Natural killer cell treated with Interleukin-12 subunit alpha and Interleukin-12 subunit beta and Interleukin-15 and Interleukin-18, amount 100 ng/mL, for 72 hours (primary cell): ENCODE results near the gene SLC12A3. TPM values are rescaled to one million over a fixed set of nuclear protein-coding genes. Genes with fewer than 3 reads are reported as not detected.
A peak's percentile ranks its signal among the peaks of the same experiment; 100 is the strongest.
"Not testable (repeated sequence)": the region's sequence is repeated elsewhere in the genome, so short reads cannot be mapped to it uniquely, and the experiment has no call there.

Experiments
- ATAC-seq, 2 donors: fragments of 150-1000 bp; cut with Tn5 transposase in 1 of 2; sonication (Bioruptor Pico), chemical (Tn5 transposase) in 1 of 2; 2 replicates each; pipeline ENCODE4 v1.10.0; 2021
- DNase-seq: peaks from one replicate; pipeline ENCODE4 v3.0.0; 2022; ENCODE audit warnings: low spot score
- H3K27ac Mint-ChIP-seq, 2 donors: 1 replicate in 1 of 2; 2 replicates in 1 of 2; pipeline ENCODE4 v1.8.0; 2022; ENCODE audit warnings: mixed read lengths in 2 of 2, mild to moderate bottlenecking in 1 of 2, moderate library complexity in 1 of 2
- H3K27me3 Mint-ChIP-seq, 2 donors: 1 replicate in 1 of 2; 2 replicates in 1 of 2; pipeline ENCODE4 v1.8.0; 2022; ENCODE audit warnings: mixed read lengths in 2 of 2
- H3K36me3 Mint-ChIP-seq: one replicate; pipeline ENCODE4 v1.8.0; 2022; ENCODE audit warnings: mixed read lengths
- H3K4me1 Mint-ChIP-seq, 2 donors: 1 replicate in 1 of 2; 2 replicates in 1 of 2; pipeline ENCODE4 v1.8.0; 2022; ENCODE audit warnings: low read depth in 2 of 2, mixed read lengths in 2 of 2, mild to moderate bottlenecking in 1 of 2
- H3K4me3 Mint-ChIP-seq: one replicate; pipeline ENCODE4 v1.8.0; 2022; ENCODE audit warnings: mixed read lengths
- H3K9me3 Mint-ChIP-seq: 2 replicates; pipeline ENCODE4 v1.8.0; 2022; ENCODE audit warnings: mixed read lengths
- total RNA-seq, 2 donors: library from RNA; stranded (reverse); gene quantifications; one replicate each; pipeline ENCODE4 v1.2.3, GENCODE V29; 2022

Gene SLC12A3
- total RNA-seq, 2 donors from 2014 or later = not detected

GRCh38 chr16:56855201-56855600 lies 9.8 kb upstream of the SLC12A3 start:
- Mint-ChIP-seq H3K27ac (no peak overlapping the region), H3K4me3 (no peak overlapping the region), H3K9me3 (no peaks in the 10 kb centered on the region), H3K4me1 (peaks cover 9 to 14% of the 10 kb centered on the region in 2 donors), H3K36me3 (no peaks in the 10 kb centered on the region), H3K27me3 (no peaks in the 10 kb centered on the region)
- DNase-seq (no peak), ATAC-seq (no peak)

GRCh38 chr16:56855946-56856345 lies 9.1 kb upstream of the SLC12A3 start:
- DNase-seq (no peak), ATAC-seq (no peak)
- no peak overlapping the region for H3K27ac Mint-ChIP-seq
- peaks cover 17 to 22% of the 10 kb centered on the region in 2 donors for H3K4me1 Mint-ChIP-seq
- H3K9me3 Mint-ChIP-seq = no peaks in the 10 kb centered on the region
- H3K27me3 Mint-ChIP-seq = no peaks in the 10 kb centered on the region
- H3K36me3 Mint-ChIP-seq = no peaks in the 10 kb centered on the region
- no peak overlapping the region for H3K4me3 Mint-ChIP-seq

- Mint-ChIP-seq H3K27me3 (no peaks in the 10 kb centered on the region), H3K4me1 (peaks cover 25 to 30% of the 10 kb centered on the region in 2 donors), H3K4me3 (no peak overlapping the region), H3K36me3 (no peaks in the 10 kb centered on the region), H3K9me3 (no peaks in the 10 kb centered on the region), H3K27ac (no peak overlapping the region)
- no peak for ATAC-seq
- DNase-seq = no peak
Observed at GRCh38 chr16:56856876-56857447, 8.0 kb upstream of the SLC12A3 start.

- H3K4me3 Mint-ChIP-seq = no peak overlapping the region
- H3K27ac Mint-ChIP-seq = no peak overlapping the region
- no peaks in the 10 kb centered on the region for H3K27me3 Mint-ChIP-seq
- ATAC-seq = no peak
- peaks cover 39 to 44% of the 10 kb centered on the region in 2 donors for H3K4me1 Mint-ChIP-seq
- no peaks in the 10 kb centered on the region for H3K9me3 Mint-ChIP-seq
- DNase-seq = no peak
- H3K36me3 Mint-ChIP-seq = no peaks in the 10 kb centered on the region
Observed at GRCh38 chr16:56858374-56858773, 6.6 kb upstream of the SLC12A3 start.

GRCh38 chr16:56859636-56860035 lies 5.4 kb upstream of the SLC12A3 start:
- Mint-ChIP-seq H3K9me3 (no peaks in the 10 kb centered on the region), H3K4me3 (no peak overlapping the region), H3K27ac (peak overlapping the region; percentile 79 to 92), H3K36me3 (no peaks in the 10 kb centered on the region), H3K27me3 (no peaks in the 10 kb centered on the region), H3K4me1 (peaks cover 41 to 51% of the 10 kb centered on the region in 2 donors)
- ATAC-seq = no peak
- no peak for DNase-seq

- DNase-seq (no peak), ATAC-seq (peak; percentile 78 to 88)
- Mint-ChIP-seq H3K27ac (peak overlapping the region; percentile 79 to 92), H3K9me3 (no peaks in the 10 kb centered on the region), H3K4me3 (peak overlapping the region; percentile 73), H3K36me3 (no peaks in the 10 kb centered on the region), H3K27me3 (peaks cover 0 to 2% of the 10 kb centered on the region in 2 donors), H3K4me1 (peaks cover 41 to 52% of the 10 kb centered on the region in 2 donors)
Observed at GRCh38 chr16:56860226-56861020, 4.6 kb upstream of the SLC12A3 start.

- ATAC-seq = peak; percentile 2 to 8
- peak overlapping the region; percentile 79 to 92 for H3K27ac Mint-ChIP-seq
Observed at GRCh38 chr16:56861092-56861610, 3.9 kb upstream of the SLC12A3 start.

GRCh38 chr16:56861756-56862155 lies 3.3 kb upstream of the SLC12A3 start:
- DNase-seq (no peak), ATAC-seq (no peak)
- H3K4me1 Mint-ChIP-seq = peaks cover 41 to 52% of the 10 kb centered on the region in 2 donors
- peak overlapping the region; percentile 43 for H3K4me3 Mint-ChIP-seq
- no peaks in the 10 kb centered on the region for H3K9me3 Mint-ChIP-seq
- peaks cover 0 to 2% of the 10 kb centered on the region in 2 donors for H3K27me3 Mint-ChIP-seq
- no peaks in the 10 kb centered on the region for H3K36me3 Mint-ChIP-seq
- H3K27ac Mint-ChIP-seq = peak overlapping the region; percentile 79 to 92

More at GRCh38 chr16:56861092-56861610, 3.9 kb upstream of the SLC12A3 start:
- Mint-ChIP-seq H3K9me3 (no peaks in the 10 kb centered on the region), H3K36me3 (no peaks in the 10 kb centered on the region), H3K4me3 (peak overlapping the region; percentile 73), H3K27me3 (peaks cover 0 to 2% of the 10 kb centered on the region in 2 donors), H3K4me1 (peaks cover 41 to 52% of the 10 kb centered on the region in 2 donors)
- DNase-seq = no peak

- ATAC-seq (peak; percentile 22 to 52), DNase-seq (no peak)
- H3K4me1 Mint-ChIP-seq = peaks cover 46 to 60% of the 10 kb centered on the region in 2 donors
- no peaks in the 10 kb centered on the region for H3K36me3 Mint-ChIP-seq
- peak overlapping the region; percentile 2 to 64 for H3K27ac Mint-ChIP-seq
- no peaks in the 10 kb centered on the region for H3K9me3 Mint-ChIP-seq
- H3K4me3 Mint-ChIP-seq = peak overlapping the region; percentile 43
- peaks cover 0 to 2% of the 10 kb centered on the region in 2 donors for H3K27me3 Mint-ChIP-seq
Observed at GRCh38 chr16:56862776-56863175, 2.2 kb upstream of the SLC12A3 start.

- H3K36me3 Mint-ChIP-seq = no peaks in the 10 kb centered on the region
Observed at GRCh38 chr16:56865394-56866062, 521 bp downstream of the SLC12A3 start.

GRCh38 chr16:56866955-56867830 lies 2.2 kb downstream of the SLC12A3 start:
- Mint-ChIP-seq H3K36me3 (no peaks in the 10 kb centered on the region), H3K27me3 (peaks cover 0 to 2% of the 10 kb centered on the region in 2 donors), H3K4me1 (peaks cover 19 to 27% of the 10 kb centered on the region in 2 donors), H3K27ac (peak overlapping the region; percentile 25 to 31), H3K4me3 (no peak overlapping the region), H3K9me3 (no peaks in the 10 kb centered on the region)
- ATAC-seq (no peak), DNase-seq (no peak)

More at GRCh38 chr16:56865394-56866062, 521 bp downstream of the SLC12A3 start:
- peaks cover 33 to 42% of the 10 kb centered on the region in 2 donors for H3K4me1 Mint-ChIP-seq
- no peaks in the 10 kb centered on the region for H3K9me3 Mint-ChIP-seq
- ATAC-seq = no peak
- peak overlapping the region in 1 of 2 donors; percentile 66 for H3K27ac Mint-ChIP-seq
- no peak overlapping the region for H3K4me3 Mint-ChIP-seq
- H3K27me3 Mint-ChIP-seq = peaks cover 0 to 2% of the 10 kb centered on the region in 2 donors
- DNase-seq = no peak

GRCh38 chr16:56868175-56868574 lies 3.2 kb downstream of the SLC12A3 start:
- H3K27ac Mint-ChIP-seq = no peak overlapping the region
- no peak overlapping the region for H3K4me3 Mint-ChIP-seq
- H3K36me3 Mint-ChIP-seq = no peaks in the 10 kb centered on the region
- no peak for ATAC-seq
- no peak for DNase-seq
- H3K4me1 Mint-ChIP-seq = peaks cover 9 to 18% of the 10 kb centered on the region in 2 donors
- no peaks in the 10 kb centered on the region for H3K9me3 Mint-ChIP-seq
- peaks cover 0 to 2% of the 10 kb centered on the region in 2 donors for H3K27me3 Mint-ChIP-seq

GRCh38 chr16:56868766-56869165 lies 3.8 kb downstream of the SLC12A3 start:
- not testable (repeated sequence) for H3K27ac Mint-ChIP-seq, H3K36me3 Mint-ChIP-seq, DNase-seq, H3K9me3 Mint-ChIP-seq, H3K27me3 Mint-ChIP-seq, H3K4me3 Mint-ChIP-seq, ATAC-seq
- H3K4me1 Mint-ChIP-seq = peaks cover 5 to 12% of the 10 kb centered on the region in 2 donors
